HG02759 (cell line): ENCODE measurements around the gene CCNB2.
"Not testable (repeated sequence)": the region's sequence is repeated elsewhere in the genome, so short reads cannot be mapped to it uniquely, and the experiment has no call there.

ENCODE experiments used
- ATAC-seq: cut with Tn5 transposase; IDR thresholded peaks from one replicate; pipeline ENCODE4 v1.9.1; 2021; ENCODE audit warnings: mild to moderate bottlenecking, moderate library complexity; ENCODE audit not compliant: unreplicated experiment

The CCNB2 gene

GRCh38 chr15:59131969-59132562, 27.1 kb downstream of the CCNB2 start:
- ATAC-seq, result no peak

GRCh38 chr15:59133929-59134427, 29.0 kb downstream of the CCNB2 start:
- no peak for ATAC-seq

GRCh38 chr15:59137566-59137965, 32.6 kb downstream of the CCNB2 start:
- no peak for ATAC-seq

- ATAC-seq, result peak; percentile 61
Measured at GRCh38 chr15:59138243-59138642, 33.3 kb downstream of the CCNB2 start.

GRCh38 chr15:59140422-59141226, 35.7 kb downstream of the CCNB2 start:
- ATAC-seq, result no peak

- no peak for ATAC-seq
Measured at GRCh38 chr15:59143281-59143680, 38.3 kb downstream of the CCNB2 start.

- ATAC-seq, result not testable (repeated sequence)
Measured at GRCh38 chr15:59144594-59144993, 39.6 kb downstream of the CCNB2 start.

- no peak for ATAC-seq
Measured at GRCh38 chr15:59147666-59148065, 42.7 kb downstream of the CCNB2 start.

- no peak for ATAC-seq
Measured at GRCh38 chr15:59148153-59148833, 43.3 kb downstream of the CCNB2 start.

- no peak for ATAC-seq
Measured at GRCh38 chr15:59150185-59150584, 45.2 kb downstream of the CCNB2 start.

GRCh38 chr15:59152694-59153450, 47.9 kb downstream of the CCNB2 start:
- no peak for ATAC-seq

GRCh38 chr15:59153466-59153865, 48.5 kb downstream of the CCNB2 start:
- ATAC-seq, result no peak

GRCh38 chr15:59154243-59154642, 49.3 kb downstream of the CCNB2 start:
- ATAC-seq, result no peak

- no peak for ATAC-seq
Measured at GRCh38 chr15:59155431-59155830, 50.5 kb downstream of the CCNB2 start.

GRCh38 chr15:59157396-59157795, 52.5 kb downstream of the CCNB2 start:
- no peak for ATAC-seq

GRCh38 chr15:59157840-59158700, 53.1 kb downstream of the CCNB2 start:
- ATAC-seq, result no peak

GRCh38 chr15:59158701-59159034, 53.7 kb downstream of the CCNB2 start:
- no peak for ATAC-seq

GRCh38 chr15:59159210-59159609, 54.3 kb downstream of the CCNB2 start:
- no peak for ATAC-seq

GRCh38 chr15:59160880-59161593, 56.1 kb downstream of the CCNB2 start:
- ATAC-seq, result no peak

- ATAC-seq, result not testable (repeated sequence)
Measured at GRCh38 chr15:59162080-59162479, 57.1 kb downstream of the CCNB2 start.
